Gastrocnemius medialis (tissue), 4 donors: ENCODE results near the gene NCK2. TPM values are rescaled to one million over a fixed set of nuclear protein-coding genes. Genes with fewer than 3 reads are reported as not detected.

Experiments
- ATAC-seq, 2 donors: fragments of 150-250 bp; one replicate each; pipeline ENCODE4 v1.9.1; 2016
- DNase-seq, 2 donors: peaks; one replicate each; pipeline ENCODE4 v3.0.0-alpha.2; 2019
- H3K27ac ChIP-seq, 4 donors: fragments of 200-600 bp; sonication (generic); 1 replicate in 1 of 4; 2 replicates in 3 of 4; pipeline ENCODE4 v1.5.1; 2016 to 2018; ENCODE audit warnings: mild to moderate bottlenecking in 2 of 4, moderate library complexity in 1 of 4
- H3K27me3 ChIP-seq, 3 donors: fragments of 200-600 bp; sonication (generic) in 2 of 3; 1 replicate in 1 of 3; 2 replicates in 2 of 3; pipeline versions ENCODE4 v1.5.1 to v1.6.0; 2016 to 2019; ENCODE audit warnings: mild to moderate bottlenecking in 1 of 3, moderate library complexity in 1 of 3
- H3K36me3 ChIP-seq, 2 donors: fragments of 200-600 bp; sonication (generic) in 1 of 2; one replicate each; pipeline ENCODE4 v1.5.1; 2017 to 2018
- H3K4me1 ChIP-seq, 2 donors: fragments of 200-600 bp; sonication (generic) in 1 of 2; one replicate each; pipeline ENCODE4 v1.5.1; 2016 to 2017; ENCODE audit warnings: mild to moderate bottlenecking in 2 of 2
- H3K4me3 ChIP-seq, 4 donors: fragments of 200-600 bp; sonication (generic) in 3 of 4; 1 replicate in 1 of 4; 2 replicates in 3 of 4; pipeline ENCODE4 v1.5.1; 2016 to 2019; ENCODE audit warnings: mild to moderate bottlenecking in 2 of 4
- H3K9me3 ChIP-seq, 3 donors: fragments of 200-600 bp; sonication (generic) in 2 of 3; 1 replicate in 1 of 3; 2 replicates in 2 of 3; pipeline ENCODE4 v1.5.1; 2016 to 2019
- CTCF ChIP-seq, 5 experiments: fragments of 450-650 bp in 3 of 5; fragments of 200-600 bp in 2 of 5; sonication (generic) in 2 of 5; IDR thresholded peaks in 4 of 5; conservative IDR thresholded peaks in 1 of 5; 1 replicate in 4 of 5; 2 replicates in 1 of 5; pipeline ENCODE4 v1.5.1; 2016 to 2019; ENCODE audit warnings: antibody characterized with exemption in 5 of 5, mild to moderate bottlenecking in 3 of 5, moderate library complexity in 3 of 5
- POLR2A ChIP-seq, 2 donors: fragments of 450-650 bp; IDR thresholded peaks; one replicate each; pipeline ENCODE4 v1.6.1; 2017; ENCODE audit warnings: antibody characterized with exemption in 2 of 2, mild to moderate bottlenecking in 2 of 2, moderate library complexity in 2 of 2
- in situ Hi-C, 4 donors: fragments of 200-750 bp; cut with MboI; loops; one replicate each; pipeline versions ENCODE4 v1.15.0 to v1.8.0; 2017; ENCODE audit warnings: low sequenced_read_pairs in 4 of 4
- intact Hi-C: fragments of 100-400 bp; cut with DNase I; formaldehyde crosslinking; loops from one replicate; pipeline ENCODE4 v1.15.1; 2023; ENCODE audit warnings: low total_unique reads
- total RNA-seq, 4 donors: library from RNA; depleted of rRNA; stranded (reverse); fragments of >200 nt; gene quantifications; one replicate each; pipeline versions ENCODE4 v1.1.0 to v1.2.3, GENCODE V29; 2016

NCK2 gene
- total RNA-seq, 4 donors from 2014 or later, result 46.7 to 86.1 (median 57.9) TPM

DNA sequence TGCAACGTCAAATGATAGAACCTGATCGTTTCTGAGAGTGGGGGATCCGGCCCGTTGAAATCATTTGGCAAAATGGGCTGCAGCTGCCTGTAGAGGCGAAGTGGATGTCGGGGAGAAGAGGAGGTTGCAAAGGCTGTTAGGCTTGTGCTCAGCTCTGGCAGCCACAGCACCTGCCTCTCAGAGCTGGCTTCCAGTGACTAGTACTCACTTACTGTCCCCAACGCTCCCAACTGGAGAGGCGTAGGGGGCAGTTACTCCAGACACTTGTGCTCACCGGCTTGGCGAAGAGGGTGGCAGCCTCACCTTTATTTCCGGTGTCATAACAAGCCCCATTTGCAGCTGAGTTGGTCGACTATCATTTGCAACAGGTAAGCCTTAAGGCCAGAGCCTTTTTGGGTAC lies 37.9 kb downstream of the NCK2 start:
- in situ Hi-C loops (no loop called here), intact Hi-C loops (no loop called here)
- DNase-seq, result no peak
- Histone ChIP-seq H3K27me3 (no peaks in the 10 kb centered on the region), H3K9me3 (no peaks in the 10 kb centered on the region), H3K36me3 (no peaks in the 10 kb centered on the region), H3K4me1 (peaks cover 33 to 59% of the 10 kb centered on the region in 2 donors), H3K4me3 (no peak overlapping the region), H3K27ac (no peak overlapping the region)
- ATAC-seq, result no peak
- TF ChIP-seq POLR2A (IDR thresholded peaks at IDR 0.05) (no peak), CTCF (IDR thresholded peaks at IDR 0.05 in 4 of 5, conservative IDR thresholded peaks at IDR 0.05 in 1 of 5) (no peak)

DNA sequence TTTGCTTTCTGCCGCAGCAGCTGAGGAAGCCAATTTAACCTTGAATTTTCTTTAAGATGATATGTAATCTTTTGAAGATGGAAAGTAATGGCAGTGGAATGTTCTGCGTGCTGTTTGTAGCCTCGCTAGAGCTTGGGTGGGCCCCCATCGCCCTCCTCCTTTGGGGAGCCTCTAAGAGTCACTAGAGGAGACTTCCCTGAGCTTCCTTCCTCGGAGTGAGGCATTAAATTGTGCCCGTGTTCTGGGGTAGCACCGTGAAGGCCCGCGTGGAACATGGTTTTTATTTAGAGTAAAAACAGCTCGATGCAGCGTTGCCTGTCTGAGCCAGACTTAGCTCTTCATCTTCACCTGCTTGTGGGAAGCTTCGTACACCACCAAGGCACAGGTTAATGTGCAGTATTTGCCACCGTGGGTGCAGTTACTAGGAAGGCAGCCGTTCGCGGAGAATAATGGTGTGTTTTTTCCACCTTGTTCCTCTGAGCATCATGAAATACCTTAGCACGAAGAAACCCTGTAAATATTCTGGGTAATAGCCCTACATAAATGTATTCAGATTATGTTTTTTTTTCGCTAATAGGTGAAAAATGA lies 38.5 kb downstream of the NCK2 start:
- TF ChIP-seq CTCF (IDR thresholded peaks at IDR 0.05 in 4 of 5, conservative IDR thresholded peaks at IDR 0.05 in 1 of 5) (no peak), POLR2A (IDR thresholded peaks at IDR 0.05) (no peak)
- ATAC-seq, result no peak
- no peaks in the 10 kb centered on the region for H3K27me3 ChIP-seq
- no peaks in the 10 kb centered on the region for H3K9me3 ChIP-seq
- in situ Hi-C loops, result no loop called here
- no peaks in the 10 kb centered on the region for H3K36me3 ChIP-seq
- H3K4me3 ChIP-seq, result no peak overlapping the region
- DNase-seq, result no peak
- peaks cover 27 to 59% of the 10 kb centered on the region in 2 donors for H3K4me1 ChIP-seq
- intact Hi-C loops, result no loop called here
- no peak overlapping the region for H3K27ac ChIP-seq

DNA sequence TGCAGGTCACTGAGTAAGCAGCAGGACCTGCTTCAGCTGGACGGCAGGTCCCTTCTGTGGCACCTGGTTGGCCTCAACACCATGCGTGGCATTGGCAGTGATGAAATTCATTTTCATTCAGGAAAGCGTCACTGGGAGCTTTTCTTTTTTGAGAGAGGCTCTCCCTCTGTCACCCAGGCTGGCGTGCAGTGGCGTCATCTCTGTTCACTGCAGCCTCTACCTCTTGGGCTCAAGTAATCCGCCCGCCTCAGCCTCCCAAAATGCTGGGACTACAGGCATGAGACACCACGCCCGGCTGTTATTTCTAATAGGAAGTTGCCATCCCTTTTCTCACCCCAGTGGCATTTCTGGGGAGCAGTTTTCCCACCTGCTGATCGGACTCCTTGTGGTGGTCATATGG lies 39.3 kb downstream of the NCK2 start:
- Histone ChIP-seq H3K36me3 (no peaks in the 10 kb centered on the region), H3K9me3 (no peaks in the 10 kb centered on the region), H3K4me1 (peaks cover 26 to 58% of the 10 kb centered on the region in 2 donors), H3K27me3 (no peaks in the 10 kb centered on the region), H3K4me3 (no peak overlapping the region), H3K27ac (no peak overlapping the region)
- intact Hi-C loops (no loop called here), in situ Hi-C loops (no loop called here)
- ATAC-seq, result no peak
- no peak for DNase-seq
- no peak for TF ChIP-seq CTCF (IDR thresholded peaks at IDR 0.05 in 4 of 5, conservative IDR thresholded peaks at IDR 0.05 in 1 of 5)
- no peak for TF ChIP-seq POLR2A (IDR thresholded peaks at IDR 0.05)

DNA sequence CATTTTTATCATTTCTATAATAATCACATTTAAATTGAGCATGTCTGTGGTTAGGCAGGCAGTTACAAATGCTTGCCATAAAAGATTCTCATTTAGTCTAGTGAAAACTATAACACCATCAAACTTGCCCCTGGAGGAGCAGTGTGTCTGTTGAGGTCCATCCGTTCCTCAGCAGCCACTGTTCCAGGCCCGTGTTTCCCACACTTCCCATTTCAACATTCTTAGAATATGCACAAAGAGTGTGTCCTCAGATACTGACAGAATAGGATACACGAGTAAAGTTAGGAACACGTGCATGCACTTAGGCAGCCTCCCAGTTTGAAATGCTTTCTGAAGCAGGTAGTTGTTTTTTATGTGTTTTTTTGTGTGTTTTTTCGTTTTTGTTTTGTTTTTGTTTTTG lies 39.9 kb downstream of the NCK2 start:
- peaks cover 26 to 58% of the 10 kb centered on the region in 2 donors for H3K4me1 ChIP-seq
- DNase-seq, result no peak
- H3K4me3 ChIP-seq, result no peak overlapping the region
- H3K27ac ChIP-seq, result no peak overlapping the region
- no peaks in the 10 kb centered on the region for H3K36me3 ChIP-seq
- no peak for ATAC-seq
- H3K9me3 ChIP-seq, result no peaks in the 10 kb centered on the region
- no peaks in the 10 kb centered on the region for H3K27me3 ChIP-seq
- intact Hi-C loops, result no loop called here
- in situ Hi-C loops, result no loop called here
- TF ChIP-seq POLR2A (IDR thresholded peaks at IDR 0.05), result no peak
- TF ChIP-seq CTCF (IDR thresholded peaks at IDR 0.05 in 4 of 5, conservative IDR thresholded peaks at IDR 0.05 in 1 of 5), result no peak
